ENCODE results near the gene HPSE2.

HPSE2 gene

GRCh38 chr10:98644466-98644865 lies 591.2 kb downstream of the HPSE2 start:
- H3K4me3 ChIP-seq (ENCODE audit: low read depth, low read length) = no peak overlapping the region
- DNase-seq (ENCODE audit: low read depth, low spot score) = no peak
- in situ Hi-C loops (cut with HindIII; ENCODE audit: low sequenced_read_pairs) = no loop called here
- TF ChIP-seq CTCF (IDR thresholded peaks at IDR 0.05; ENCODE audit: low read depth, low read length) = no peak

GRCh38 chr10:98642281-98642680 lies 593.4 kb downstream of the HPSE2 start:
- no peak for TF ChIP-seq CTCF (IDR thresholded peaks at IDR 0.05; ENCODE audit: low read depth, low read length)
- in situ Hi-C loops (cut with HindIII; ENCODE audit: low sequenced_read_pairs) = no loop called here
- H3K4me3 ChIP-seq (ENCODE audit: low read depth, low read length) = no peak overlapping the region
- DNase-seq (ENCODE audit: low read depth, low spot score) = no peak

GRCh38 chr10:98638920-98639319 lies 596.7 kb downstream of the HPSE2 start:
- in situ Hi-C loops (cut with HindIII; ENCODE audit: low sequenced_read_pairs) = no loop called here

GRCh38 chr10:98636921-98637329 lies 598.7 kb downstream of the HPSE2 start:
- in situ Hi-C loops (cut with HindIII; ENCODE audit: low sequenced_read_pairs) = no loop called here
- TF ChIP-seq CTCF (IDR thresholded peaks at IDR 0.05; ENCODE audit: low read depth, low read length) = no peak
- no peak for DNase-seq (ENCODE audit: low read depth, low spot score)

More at GRCh38 chr10:98638920-98639319, 596.7 kb downstream of the HPSE2 start:
- TF ChIP-seq CTCF (IDR thresholded peaks at IDR 0.05; ENCODE audit: low read depth, low read length) = no peak
- no peak for DNase-seq (ENCODE audit: low read depth, low spot score)
- no peak overlapping the region for H3K4me3 ChIP-seq (ENCODE audit: low read depth, low read length)

DNA sequence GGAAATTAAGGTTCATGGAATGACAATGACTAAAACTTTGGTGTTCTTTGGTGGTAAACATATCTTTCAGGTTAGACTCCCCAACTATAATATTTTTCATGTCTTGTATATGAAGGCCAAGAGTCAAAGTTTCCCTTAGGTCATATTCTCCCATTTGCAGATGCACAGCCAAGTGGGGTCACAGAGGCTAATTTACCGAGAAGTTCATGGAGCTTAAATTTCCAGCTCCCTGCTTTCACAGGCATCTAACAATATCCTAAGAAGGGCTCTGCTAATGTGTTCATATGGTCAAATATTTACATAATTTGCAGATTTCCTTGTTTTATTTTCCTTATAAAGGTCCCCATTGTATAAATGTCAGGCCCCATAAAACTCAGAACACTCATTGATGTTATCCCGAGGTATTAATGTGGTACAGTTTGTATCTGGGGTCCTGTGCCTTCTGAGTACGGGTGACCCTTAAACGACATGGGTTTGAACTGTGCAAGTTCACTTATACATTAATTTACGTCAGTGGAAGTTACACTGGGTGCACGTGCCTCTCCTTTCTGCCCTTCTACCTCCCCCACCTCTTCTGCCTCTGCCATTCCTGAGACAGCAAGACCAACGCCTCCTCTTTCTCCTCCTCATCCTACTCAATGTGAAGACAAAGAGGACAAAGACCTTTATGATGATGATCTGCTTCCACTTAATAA lies 603.0 kb downstream of the HPSE2 start:
- no peak for TF ChIP-seq CTCF (IDR thresholded peaks at IDR 0.05; ENCODE audit: low read depth, low read length)
- in situ Hi-C loops (cut with HindIII; ENCODE audit: low sequenced_read_pairs) = no loop called here
- H3K4me3 ChIP-seq (ENCODE audit: low read depth, low read length) = no peak overlapping the region
- DNase-seq (ENCODE audit: low read depth, low spot score) = no peak

More at GRCh38 chr10:98636921-98637329, 598.7 kb downstream of the HPSE2 start:
- no peak overlapping the region for H3K4me3 ChIP-seq (ENCODE audit: low read depth, low read length)

- no peak for TF ChIP-seq CTCF (IDR thresholded peaks at IDR 0.05; ENCODE audit: low read depth, low read length)
- in situ Hi-C loops (cut with HindIII; ENCODE audit: low sequenced_read_pairs) = no loop called here
- no peak for DNase-seq (ENCODE audit: low read depth, low spot score)
- no peak overlapping the region for H3K4me3 ChIP-seq (ENCODE audit: low read depth, low read length)
These were observed 607.4 kb downstream of the HPSE2 start for GRCh38 chr10:98628206-98628605.
